HG03457 (cell line): ENCODE data around the gene POU3F1.

Experiments
- ATAC-seq: cut with Tn5 transposase; IDR thresholded peaks from one replicate; pipeline ENCODE4 v1.9.1; 2021; ENCODE audit warnings: moderate number of reproducible peaks; ENCODE audit not compliant: unreplicated experiment

POU3F1 gene

DNA sequence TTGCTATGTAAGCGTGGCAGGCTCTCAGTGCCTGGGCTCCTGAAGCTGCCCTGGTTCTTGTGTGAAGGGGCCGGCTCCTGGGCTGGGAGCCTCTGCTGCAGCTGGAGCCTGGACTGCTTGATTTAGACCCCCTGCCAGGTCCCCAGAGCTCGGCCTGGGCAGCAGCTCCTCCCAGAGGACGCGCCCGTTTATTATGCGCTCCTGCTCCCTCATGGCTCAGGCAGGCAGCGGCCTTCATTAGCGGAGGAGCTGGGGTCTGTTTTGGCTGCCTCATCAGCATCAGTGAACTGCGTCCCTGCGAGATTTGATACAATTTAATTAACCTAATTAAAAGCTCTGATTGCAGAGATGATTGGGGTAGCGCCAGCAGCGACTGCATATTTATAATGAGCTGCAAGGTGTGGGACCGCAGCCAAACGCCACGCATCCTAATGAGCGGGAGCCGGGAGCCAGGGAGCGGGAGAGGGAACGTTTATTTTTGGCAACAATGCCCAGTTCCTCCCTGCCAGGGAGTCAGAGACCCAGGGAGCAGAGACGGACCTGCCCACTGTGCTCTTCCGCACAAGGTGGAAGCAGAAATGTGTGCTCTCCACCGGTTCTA is 17.4 kb downstream of the POU3F1 start:
- ATAC-seq, result no peak

DNA sequence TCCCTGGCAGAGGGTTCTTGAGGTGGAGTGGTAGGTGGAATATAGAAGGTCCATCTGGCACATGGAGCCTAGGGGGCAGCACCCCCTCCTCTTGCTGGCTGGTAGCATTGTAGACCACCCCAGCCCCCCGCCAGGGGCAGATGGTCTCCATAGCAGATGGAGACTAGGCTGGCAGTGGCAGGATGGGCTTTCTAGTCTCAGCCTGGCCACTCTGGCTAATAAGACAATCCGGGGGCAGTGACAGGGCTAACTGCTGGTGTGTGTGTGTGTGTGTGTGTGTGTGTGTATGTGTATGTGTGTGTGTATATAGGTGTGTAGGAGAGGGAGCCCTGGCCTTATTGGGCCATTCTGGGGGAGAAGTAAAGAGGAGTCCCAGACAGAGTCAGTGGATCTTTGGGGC is 17.9 kb downstream of the POU3F1 start:
- ATAC-seq, result no peak

DNA sequence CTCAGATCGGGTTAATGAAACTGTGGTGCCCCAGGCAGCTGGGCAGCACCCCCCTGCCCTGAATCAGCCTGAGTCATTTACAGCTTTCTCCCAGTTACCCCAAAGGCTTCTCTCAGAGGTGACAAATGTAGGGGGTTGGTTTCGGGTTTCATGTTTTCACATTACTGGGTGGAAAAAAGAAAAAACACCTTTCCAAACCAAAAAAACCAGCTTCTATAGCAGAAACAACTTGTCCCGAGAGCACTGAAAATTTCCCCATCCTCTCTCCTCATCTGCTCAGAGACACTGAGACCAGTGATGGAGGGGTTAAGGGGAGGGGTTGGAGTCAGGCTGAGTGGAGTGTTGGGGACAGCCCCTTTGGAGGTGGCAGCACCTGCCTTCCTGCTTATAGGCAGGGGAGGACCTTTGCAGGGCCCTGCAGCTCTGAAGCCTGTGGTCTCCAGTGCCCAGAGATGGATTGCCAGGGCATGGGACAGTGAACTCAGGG is 18.4 kb downstream of the POU3F1 start:
- peak; percentile 63 for ATAC-seq

DNA sequence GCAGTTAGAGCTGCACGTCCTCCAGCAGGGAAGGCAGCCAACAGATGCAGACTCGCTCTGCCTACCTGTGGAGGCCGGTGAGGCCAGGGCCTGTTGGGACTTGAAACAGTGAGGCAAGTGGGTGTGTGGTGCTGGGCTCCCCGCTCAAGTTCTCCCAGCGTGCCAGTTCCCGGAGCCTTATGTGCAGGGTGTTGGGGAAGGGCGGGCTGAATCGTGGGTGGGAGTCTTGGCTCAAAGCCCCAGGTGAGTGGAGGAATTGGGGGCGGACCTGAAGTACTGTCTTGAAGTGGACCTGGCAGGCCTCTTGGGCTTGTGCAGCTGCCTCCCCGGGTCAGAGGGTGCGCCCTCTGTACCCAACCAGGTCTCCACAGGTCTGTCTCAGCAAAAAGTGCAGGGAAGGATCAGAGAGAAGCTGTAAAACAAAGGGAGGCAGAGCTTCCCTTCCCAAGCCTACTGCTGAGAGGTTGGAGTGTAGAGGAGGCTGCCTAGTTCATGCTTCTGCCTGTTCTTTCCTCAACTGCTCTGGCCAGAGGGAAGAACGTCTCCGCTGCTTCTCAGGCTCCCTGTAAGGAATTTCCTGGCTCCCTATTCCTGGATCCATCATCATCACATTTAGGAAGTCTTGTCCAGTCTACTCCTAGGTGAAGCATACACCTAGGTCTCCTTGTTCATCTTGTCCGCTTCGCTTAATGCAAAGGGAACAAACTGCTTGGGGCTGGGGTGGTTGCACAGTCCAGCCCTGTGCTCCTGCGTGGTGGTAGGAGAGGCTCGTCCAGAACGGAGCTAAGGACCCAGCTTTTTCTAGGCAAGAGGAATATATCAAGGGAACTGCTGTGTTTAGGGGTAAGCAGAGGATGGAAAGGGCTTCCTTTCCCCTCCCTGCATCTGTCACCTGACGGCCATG is 19.1 kb downstream of the POU3F1 start:
- no peak for ATAC-seq

DNA sequence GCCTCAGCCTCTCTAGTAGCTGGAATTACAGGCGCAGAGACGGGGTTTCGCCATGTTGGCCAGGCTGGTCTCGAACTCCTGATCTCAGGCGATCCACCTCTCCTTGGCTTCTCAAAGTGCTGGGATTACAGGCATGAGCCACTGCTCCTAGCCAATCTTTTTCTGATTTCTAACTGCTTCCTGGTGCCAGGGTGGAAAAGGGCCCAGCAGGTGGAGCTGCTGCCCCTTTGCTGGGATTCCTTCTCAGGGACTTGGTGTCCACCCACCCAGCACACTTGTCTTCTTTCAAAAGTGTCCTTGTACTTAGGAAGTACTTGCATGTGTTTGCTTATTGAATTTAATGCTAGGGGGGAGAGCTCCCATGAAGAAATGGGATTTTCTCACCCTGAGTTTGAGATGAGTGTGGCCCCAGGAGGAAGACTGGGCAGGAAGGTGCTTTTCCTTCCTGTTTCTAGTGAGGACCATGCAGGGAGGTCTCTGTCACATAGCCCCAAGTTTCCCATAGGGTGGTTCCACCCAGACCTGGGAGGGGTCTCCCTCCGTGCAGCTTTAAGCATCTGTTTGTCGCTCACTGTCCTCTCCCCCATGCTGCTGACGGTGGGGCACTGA is 19.9 kb downstream of the POU3F1 start:
- ATAC-seq, result no peak

DNA sequence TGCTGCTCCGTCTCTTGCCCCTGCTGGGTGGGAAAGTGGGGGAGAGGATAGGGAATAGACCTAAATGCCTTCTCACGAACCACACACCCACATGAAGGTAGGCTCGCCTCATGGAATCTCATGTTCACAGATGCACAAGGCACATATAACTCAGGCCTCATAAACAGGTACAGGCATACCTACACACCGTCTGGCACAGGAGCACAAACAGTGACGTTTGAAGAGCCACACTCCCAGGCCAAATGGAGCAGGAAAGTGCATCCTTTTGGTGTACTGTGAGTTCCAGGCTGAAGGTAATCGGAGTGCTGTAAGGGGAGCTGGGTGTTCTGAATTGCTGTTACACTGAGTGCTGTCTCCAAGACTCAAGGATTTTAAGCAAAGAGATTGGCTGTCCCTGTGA is 20.9 kb downstream of the POU3F1 start:
- ATAC-seq, result no peak

DNA sequence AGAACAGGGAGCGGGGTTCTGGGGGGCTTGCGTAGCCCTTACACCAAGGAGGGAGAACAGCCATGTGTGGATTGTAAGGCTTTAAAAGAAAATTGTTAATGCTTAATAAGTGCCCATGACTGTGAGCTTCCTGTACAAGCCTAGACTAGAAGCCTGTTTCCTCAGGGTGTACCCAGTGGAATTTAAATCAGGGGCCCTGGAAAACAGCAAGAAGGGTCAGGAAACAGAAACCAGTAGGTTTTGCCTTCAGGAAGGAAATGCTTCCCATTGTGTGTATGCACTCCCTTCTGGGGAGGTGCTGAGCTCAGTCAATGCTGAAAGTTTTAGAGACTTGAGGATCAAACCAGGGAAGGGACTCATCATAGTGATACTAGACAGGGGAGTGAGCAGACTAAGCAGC is 21.4 kb downstream of the POU3F1 start:
- no peak for ATAC-seq

DNA sequence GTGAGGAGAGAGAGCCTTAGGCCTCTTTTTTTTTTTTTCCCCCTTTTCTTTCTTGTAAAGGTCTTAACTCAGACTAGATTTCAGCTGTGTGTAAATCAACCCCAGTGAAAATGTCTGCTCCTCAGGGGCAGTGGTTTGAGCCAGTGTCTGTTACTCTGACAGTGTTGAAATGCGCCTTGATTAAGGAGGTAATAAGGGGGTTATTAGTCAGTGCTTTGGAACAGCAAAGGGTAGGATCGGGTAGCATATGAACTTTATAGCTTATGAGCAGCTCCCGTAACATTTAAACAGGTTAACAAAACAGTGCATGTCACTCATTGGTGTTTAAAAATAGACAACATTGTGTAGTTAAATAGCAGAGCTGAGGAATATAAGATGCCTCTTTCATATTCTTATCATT is 23.8 kb downstream of the POU3F1 start:
- no peak for ATAC-seq

DNA sequence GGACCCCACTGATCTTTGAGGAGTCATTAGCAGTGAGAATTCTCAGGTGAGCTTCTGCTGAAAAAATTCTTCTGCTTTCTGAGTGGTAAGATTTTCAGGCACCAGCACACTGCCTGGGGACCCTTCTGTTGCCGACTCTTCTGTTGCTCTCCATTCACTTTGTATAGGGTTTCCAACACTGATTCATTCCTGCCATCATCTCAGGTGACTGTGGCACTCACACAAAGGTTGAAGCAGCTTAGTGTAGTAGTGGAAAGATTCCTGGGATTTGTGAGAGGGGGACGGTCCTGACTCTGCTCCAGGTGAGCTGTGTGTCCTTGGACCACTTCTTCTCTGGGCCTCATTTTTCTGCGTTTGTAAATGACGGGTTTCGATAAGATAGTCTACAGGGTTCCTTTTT is 24.6 kb downstream of the POU3F1 start:
- no peak for ATAC-seq

DNA sequence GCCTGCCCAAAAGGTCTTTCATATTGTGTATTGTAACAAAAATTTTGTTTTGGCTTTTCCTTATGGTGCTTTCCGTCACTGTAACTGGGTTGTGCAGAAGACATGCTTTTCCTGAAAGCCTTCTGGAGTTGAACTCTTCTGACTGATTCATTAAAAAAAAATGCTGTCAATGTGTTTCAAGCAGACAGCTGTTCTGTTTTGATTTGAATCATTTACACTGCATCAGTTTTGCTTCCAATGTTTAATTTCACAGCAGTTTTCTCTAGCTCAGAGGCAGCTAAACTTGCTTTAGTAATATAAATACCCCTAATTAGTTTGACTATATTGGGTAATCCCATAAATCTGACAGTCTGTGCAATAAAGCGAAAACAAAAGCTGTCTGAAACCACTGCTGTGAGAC is 26.2 kb downstream of the POU3F1 start:
- no peak for ATAC-seq

DNA sequence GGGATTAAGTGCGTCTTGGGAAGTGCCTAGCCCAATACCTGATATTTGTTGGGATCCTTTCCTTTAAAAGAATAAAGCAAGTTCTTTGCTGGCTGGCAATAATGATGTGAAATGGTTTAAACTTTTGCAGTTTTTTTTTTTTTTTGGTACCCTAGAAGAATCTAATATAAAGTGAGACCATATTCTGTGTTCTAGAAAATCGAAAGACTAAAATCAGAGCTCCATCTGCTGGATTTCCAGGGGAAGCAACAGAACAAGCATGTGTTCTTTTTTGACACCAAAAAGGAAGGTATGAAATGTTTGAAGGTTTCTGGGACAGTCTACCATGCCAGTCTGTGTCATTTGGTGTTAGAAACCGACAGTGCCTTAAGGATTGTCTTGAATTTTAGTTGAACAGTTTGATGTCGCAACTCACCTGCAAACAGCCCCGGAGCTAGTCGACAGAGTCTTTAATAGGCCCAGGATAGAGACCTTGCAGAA is 27.7 kb downstream of the POU3F1 start:
- ATAC-seq, result no peak

DNA sequence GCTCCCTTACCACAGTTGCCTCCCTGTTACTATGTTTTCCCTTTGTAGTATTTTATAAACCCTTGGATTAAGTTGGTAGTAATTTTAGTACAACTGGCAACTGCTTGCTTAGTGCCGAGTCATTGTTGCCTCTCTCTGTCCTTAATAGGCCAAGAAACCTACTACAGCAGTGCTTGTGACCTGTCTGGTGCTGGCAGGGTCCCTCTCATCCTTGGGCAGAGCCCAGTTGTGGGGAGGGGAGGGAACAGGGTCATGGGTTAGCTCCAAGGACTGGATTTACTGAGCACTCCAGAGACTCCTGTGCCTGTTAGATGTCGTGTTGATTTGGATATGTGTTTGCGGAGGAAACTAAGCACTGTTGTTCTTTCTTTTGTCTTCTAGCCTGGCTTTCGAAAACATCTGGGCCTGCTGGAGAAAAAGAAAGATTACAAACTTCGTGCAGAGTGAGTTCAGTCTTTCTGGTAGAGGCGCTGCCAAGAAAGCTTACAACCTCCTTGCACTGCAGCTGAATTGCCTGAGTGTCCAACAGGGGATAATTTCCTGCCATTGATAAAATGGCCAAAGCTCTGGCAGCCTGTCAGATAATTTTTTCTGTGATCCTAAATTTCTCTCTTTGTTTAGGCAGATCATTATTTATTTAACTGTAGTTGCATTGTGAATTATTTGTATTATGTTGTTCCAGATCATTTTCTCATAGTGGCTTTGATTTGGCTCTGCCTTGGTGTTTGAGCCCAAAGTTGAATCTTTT is 30.4 kb downstream of the POU3F1 start:
- ATAC-seq, result no peak

DNA sequence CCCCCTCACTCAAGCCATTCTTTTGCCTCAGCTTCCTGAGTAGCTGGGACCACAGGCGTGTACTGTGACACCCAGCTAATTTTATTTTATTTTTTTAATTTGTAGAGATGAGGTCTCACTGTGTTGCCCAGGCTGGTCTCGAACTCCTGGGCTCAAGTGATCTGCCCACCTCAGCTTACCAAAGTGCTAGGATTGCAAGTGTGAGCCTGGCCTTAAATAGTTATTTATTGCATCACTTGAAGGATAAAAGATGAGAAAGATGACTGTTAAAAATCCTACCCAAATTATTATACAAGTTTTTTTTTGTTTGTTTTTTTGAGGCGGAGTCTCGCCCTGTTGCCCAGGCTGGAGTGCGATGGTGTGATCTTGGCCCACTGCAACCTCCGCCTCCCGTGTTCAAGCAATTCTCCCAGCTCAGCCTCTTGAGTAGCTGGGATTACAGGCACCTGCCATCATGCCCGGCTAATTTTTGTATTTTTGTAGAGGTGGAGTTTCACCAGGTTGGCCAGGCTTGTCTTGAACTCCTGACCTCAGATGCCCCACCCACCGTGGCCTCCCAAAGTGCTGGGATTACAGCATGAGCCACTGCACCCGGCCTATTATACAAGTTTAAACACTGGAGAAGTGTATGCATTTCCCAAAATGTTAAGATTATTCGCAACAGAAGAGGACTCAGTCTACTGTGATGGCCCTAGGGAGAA is 31.7 kb downstream of the POU3F1 start:
- ATAC-seq, result no peak

DNA sequence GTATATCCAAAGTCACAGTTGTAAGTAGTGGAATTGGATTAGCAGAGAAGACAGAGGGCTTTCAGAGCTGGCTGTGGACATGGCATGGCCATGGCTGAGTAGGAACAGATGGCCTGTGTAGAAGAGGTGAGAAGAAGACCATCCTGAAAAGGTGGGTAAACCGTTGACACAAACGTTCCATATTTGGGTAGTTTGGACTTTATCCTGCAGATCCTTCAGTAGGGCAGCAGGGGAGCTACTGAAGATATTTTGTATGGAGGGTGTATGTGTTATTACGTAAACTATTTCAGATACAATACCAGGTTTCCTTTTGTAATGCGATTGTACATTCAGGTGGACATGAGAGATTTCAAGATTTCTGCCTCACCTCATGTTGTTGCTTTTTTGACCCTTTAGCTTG is 32.4 kb downstream of the POU3F1 start:
- no peak for ATAC-seq

DNA sequence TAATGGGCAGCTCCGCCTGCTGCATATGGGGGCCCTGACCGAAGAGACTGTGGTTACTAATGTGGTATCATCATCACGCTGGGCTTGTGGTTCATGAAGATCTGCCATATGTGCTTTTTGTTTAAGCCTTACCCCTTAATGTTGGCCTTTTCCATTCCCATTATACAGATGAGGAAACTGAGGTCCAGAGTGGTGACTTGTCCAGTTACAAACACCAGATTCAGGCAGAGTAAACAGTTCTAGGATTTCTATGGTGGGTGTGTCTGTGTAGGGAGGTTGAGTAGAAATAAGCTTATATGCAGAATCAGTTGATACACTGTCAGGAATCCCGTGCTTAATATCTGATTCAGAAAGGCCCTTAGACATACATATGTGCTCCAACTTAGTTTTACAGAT is 33.4 kb downstream of the POU3F1 start:
- ATAC-seq, result no peak

DNA sequence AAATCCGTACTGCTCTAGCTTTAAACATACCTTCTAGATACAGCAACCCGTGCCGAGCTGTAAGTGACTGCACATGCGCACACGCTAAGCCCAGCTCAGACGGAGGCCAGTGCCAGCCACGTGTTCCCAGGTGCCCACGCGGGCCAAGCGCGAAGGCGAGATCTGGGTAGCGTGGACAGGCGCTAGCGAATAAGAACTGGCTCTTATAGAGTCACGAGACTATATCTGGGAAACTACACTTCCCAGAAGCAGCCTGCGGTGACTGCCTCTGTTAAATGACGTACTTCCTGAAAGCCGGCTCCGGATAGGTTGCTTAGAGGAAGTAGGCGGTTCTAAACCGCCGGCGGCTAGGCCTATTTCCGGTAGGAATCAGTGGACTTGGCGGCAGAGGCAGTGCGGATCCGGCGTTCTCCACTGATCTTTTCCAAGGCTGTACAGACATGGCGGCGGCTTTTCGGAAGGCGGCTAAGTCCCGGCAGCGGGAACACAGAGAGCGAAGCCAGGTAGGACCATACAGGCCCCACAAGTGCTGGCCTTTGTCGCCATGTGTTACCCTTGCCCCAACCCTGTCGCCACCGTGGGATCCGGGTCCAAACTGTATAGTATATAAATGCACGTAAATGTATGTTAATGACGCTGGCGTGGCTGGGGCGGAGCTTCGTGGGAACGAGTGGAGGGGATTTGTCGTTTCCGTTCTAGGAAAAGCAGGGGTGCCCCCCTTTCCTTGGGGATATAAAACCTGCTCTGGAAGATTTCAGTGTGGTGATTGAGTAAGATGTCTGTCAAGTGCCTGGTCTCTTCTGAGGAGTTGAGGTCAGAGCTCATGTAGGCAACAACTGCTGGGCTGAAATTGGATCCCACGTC is 34.0 kb downstream of the POU3F1 start, which contains the start of gene UTP11:
Gene UTP11 (plus strand): TSS at position 372 of the 864 bp plus-strand sequence. CDS start 69 bp downstream, at position 441.
- ATAC-seq, result peak; percentile 69

DNA sequence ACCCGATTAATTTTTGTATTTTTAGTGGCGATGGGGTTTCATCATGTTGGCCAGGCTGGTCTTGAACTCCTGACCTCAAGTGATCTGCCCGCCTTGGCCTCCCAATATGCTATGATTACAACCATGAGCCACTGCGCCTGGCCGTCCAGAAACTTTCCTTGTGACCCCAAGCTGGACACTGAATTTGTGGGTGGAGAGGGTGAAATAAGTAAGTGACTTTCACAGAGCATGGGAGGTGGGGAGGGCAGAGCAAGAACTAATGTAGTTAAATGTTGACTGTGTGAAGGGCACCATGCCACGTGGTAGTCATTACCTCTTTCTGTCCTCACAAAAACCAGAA is 36.8 kb downstream of the POU3F1 start:
- ATAC-seq, result no peak

DNA sequence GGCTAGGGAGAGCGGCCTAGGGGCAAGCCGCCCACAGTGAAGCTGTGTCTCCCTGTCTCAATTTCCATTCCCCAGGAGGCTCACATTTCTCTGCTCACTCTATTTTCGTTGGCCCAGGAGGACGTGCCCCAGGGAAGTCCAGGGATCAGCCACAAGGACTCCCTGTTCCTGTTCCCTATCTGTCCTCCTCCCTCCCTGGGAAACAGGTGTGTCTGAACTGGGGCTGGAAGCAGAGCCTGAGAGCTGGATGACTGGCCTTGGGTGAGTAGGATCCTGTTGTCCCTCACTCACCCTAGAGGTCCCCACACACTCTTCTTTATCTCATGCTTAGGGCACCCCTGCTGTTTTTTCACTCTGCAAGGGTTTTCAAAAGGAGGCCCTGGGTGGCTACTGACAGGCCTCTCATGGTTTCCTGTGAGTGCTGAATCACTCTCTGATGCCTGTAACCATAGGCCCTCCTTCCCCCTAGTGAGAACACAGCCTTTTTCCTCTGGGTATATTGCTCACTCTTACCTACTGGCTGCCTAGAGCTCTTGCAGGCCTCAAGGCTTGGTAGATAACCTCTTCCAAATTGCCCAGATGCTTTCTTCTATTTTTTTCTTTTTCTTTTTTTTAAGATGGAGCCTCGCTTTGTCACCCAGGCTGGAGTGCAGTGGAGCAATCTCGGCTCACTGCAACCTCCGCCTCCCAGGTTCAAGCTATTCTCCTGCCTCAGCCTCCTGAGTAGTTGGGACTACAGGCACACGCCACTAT is 37.3 kb downstream of the POU3F1 start:
- ATAC-seq, result no peak
